Endothelial cell of umbilical vein (primary cell): ENCODE results near the gene CFD. TPM values are rescaled to one million over a fixed set of nuclear protein-coding genes. Genes with fewer than 3 reads are reported as not detected.
A peak's percentile ranks its signal among the peaks of the same experiment; 100 is the strongest.

Experiments
- BruUV-seq: library from RNA; stranded (reverse); fragments of 400-500 nt; replicated peaks from 2 replicates; lab custom pipeline; 2021; lab: Mats Ljungman, UMichigan
- CTCF ChIA-PET: fragments of 300-600, 350-600 bp; sonication (Branson Sonifier 250); formaldehyde crosslinking; loops from one replicate; lab custom pipeline; 2021; ENCODE audit warnings: antibody characterized with exemption, inconsistent platforms; lab: Charles Lee
- POLR2A ChIA-PET: fragments of 300-600, 350-600 bp; sonication (Branson Sonifier 250); formaldehyde crosslinking; loops from one replicate; lab custom pipeline; 2021; ENCODE audit warnings: antibody characterized with exemption, inconsistent platforms; lab: Charles Lee
- DNase-seq: peaks from one replicate; pipeline ENCODE4 v3.0.0-alpha.2; 2011; ENCODE audit warnings: low read depth, low spot score
- FAIRE-seq: peaks from 2 replicates; lab custom pipeline; 2011; peaks lifted over from hg19 to GRCh38; lab: Jason Lieb, UNC
- H2AFZ ChIP-seq: 2 replicates; pipeline ENCODE4 v1.6.0; 2012; ENCODE audit warnings: low read depth, low read length, control low read depth, inconsistent platforms
- H3K27ac ChIP-seq: 2 replicates; pipeline ENCODE4 v1.5.1; 2011; ENCODE audit warnings: low read depth, mild to moderate bottlenecking, control low read depth, low read length, moderate library complexity; ENCODE audit not compliant: insufficient read depth
- H3K27me3 ChIP-seq, 2 experiments: 2 replicates each; pipeline versions ENCODE4 v1.6.0 to v1.6.1; 2011; ENCODE audit warnings: low read length in 2 of 2, mixed read lengths in 1 of 2; ENCODE audit not compliant: control insufficient read depth in 2 of 2, insufficient read depth in 2 of 2
- H3K36me3 ChIP-seq, 2 experiments: 2 replicates in 1 of 2; 3 replicates in 1 of 2; pipeline ENCODE4 v1.5.1; 2011; ENCODE audit warnings: low read length in 2 of 2, mild to moderate bottlenecking in 1 of 2, moderate library complexity in 1 of 2; ENCODE audit not compliant: control insufficient read depth in 2 of 2, insufficient read depth in 2 of 2; ENCODE audit errors: extremely low read depth in 1 of 2
- H3K4me1 ChIP-seq: 3 replicates; pipeline ENCODE4 v1.5.1; 2011; ENCODE audit warnings: mild to moderate bottlenecking, low read length; ENCODE audit not compliant: control insufficient read depth, insufficient read depth; ENCODE audit errors: extremely low read depth
- H3K4me2 ChIP-seq: 2 replicates; pipeline ENCODE4 v1.6.1; 2011; ENCODE audit warnings: low read length, control low read depth, mixed read lengths; ENCODE audit not compliant: insufficient read depth
- H3K4me3 ChIP-seq, 3 experiments: fragments of 200-600 bp in 1 of 3; sonication (generic), shearing (Covaris generic) in 1 of 3; replicated peaks in 1 of 3; 2 replicates each; pipeline ENCODE4 v1.5.1; 2011 to 2016; ENCODE audit warnings: control low read depth in 3 of 3, low read length in 3 of 3, mild to moderate bottlenecking in 2 of 3, inconsistent platforms in 1 of 3, low read depth in 1 of 3, moderate library complexity in 1 of 3; ENCODE audit not compliant: insufficient read depth in 1 of 3
- H3K79me2 ChIP-seq: 2 replicates; pipeline ENCODE4 v1.6.0; 2012; ENCODE audit warnings: low read length, inconsistent platforms; ENCODE audit not compliant: control insufficient read depth, insufficient read depth
- H3K9ac ChIP-seq: replicated peaks from 2 replicates; pipeline ENCODE3; 2011; ENCODE audit warnings: low read length, control low read depth; ENCODE audit not compliant: insufficient read depth; ENCODE audit errors: extremely low read depth
- H3K9me1 ChIP-seq: replicated peaks from 3 replicates; pipeline ENCODE4 v1.6.0; 2011; ENCODE audit warnings: mild to moderate bottlenecking, low read length; ENCODE audit not compliant: control insufficient read depth, insufficient read depth; ENCODE audit errors: extremely low read depth
- H3K9me3 ChIP-seq: replicated peaks from 2 replicates; pipeline ENCODE4 v1.5.1; 2012; ENCODE audit warnings: low read length, inconsistent platforms; ENCODE audit not compliant: control insufficient read depth, insufficient read depth
- H4K20me1 ChIP-seq: replicated peaks from 2 replicates; pipeline ENCODE3; 2011; ENCODE audit warnings: mild to moderate bottlenecking, low read length; ENCODE audit not compliant: control insufficient read depth, insufficient read depth; ENCODE audit errors: extremely low read depth
- CTCF ChIP-seq, 2 donors: IDR thresholded peaks; 1 replicate in 1 of 2; 2 replicates in 1 of 2; pipeline ENCODE4 v1.5.1; 2011; ENCODE audit warnings: low read length in 2 of 2, mild to moderate bottlenecking in 2 of 2, moderate library complexity in 2 of 2, control low read depth in 1 of 2, inconsistent platforms in 1 of 2, low read depth in 1 of 2; ENCODE audit not compliant: insufficient read depth in 1 of 2; ENCODE audit errors: extremely low read depth in 1 of 2
- EZH2 ChIP-seq: IDR thresholded peaks from 2 replicates; pipeline ENCODE4 v1.6.1; 2012; ENCODE audit warnings: borderline replicate concordance, low read depth, mild to moderate bottlenecking, moderate library complexity, low read length, inconsistent platforms; ENCODE audit not compliant: severe bottlenecking
- FOS ChIP-seq: IDR thresholded peaks from 2 replicates; pipeline ENCODE4 v1.6.1; 2011; ENCODE audit warnings: mild to moderate bottlenecking, low read length, moderate library complexity, borderline replicate concordance; ENCODE audit not compliant: insufficient read depth
- GATA2 ChIP-seq: IDR thresholded peaks from 2 replicates; pipeline ENCODE4 v1.7.0; 2011; ENCODE audit warnings: low read depth, mild to moderate bottlenecking, moderate library complexity, mixed read lengths, low read length; ENCODE audit not compliant: insufficient read length, insufficient read depth
- JUN ChIP-seq: IDR thresholded peaks from 2 replicates; pipeline ENCODE4 v1.6.1; 2011; ENCODE audit warnings: borderline replicate concordance, low read depth; ENCODE audit not compliant: insufficient read length, insufficient read depth
- MAX ChIP-seq: IDR thresholded peaks from 2 replicates; pipeline ENCODE4 v1.6.1; 2011; ENCODE audit not compliant: insufficient read depth, insufficient read length
- MYC ChIP-seq: IDR thresholded peaks from one replicate; pipeline ENCODE4 v1.6.1; 2011; ENCODE audit warnings: mild to moderate bottlenecking, low read depth, low read length
- POLR2A ChIP-seq: IDR thresholded peaks from 2 replicates; pipeline ENCODE4 v1.6.1; 2012; ENCODE audit warnings: low read depth, mild to moderate bottlenecking, control low read depth, low read length
- POLR2AphosphoS5 ChIP-seq: IDR thresholded peaks from 2 replicates; pipeline ENCODE4 v1.6.1; 2012; ENCODE audit warnings: low read depth, mild to moderate bottlenecking, control low read depth, low read length, moderate library complexity; ENCODE audit not compliant: insufficient read depth
- dilution Hi-C: fragments of 300-500 bp; cut with MboI; formaldehyde crosslinking; loops from one replicate; pipeline ENCODE4 v1.15.0; 2019; ENCODE audit warnings: low sequenced_read_pairs; ENCODE audit not compliant: extremely low pct_ligation_motif_present
- intact Hi-C: fragments of 100-400 bp; cut with micrococcal nuclease; formaldehyde crosslinking; loops from one replicate; pipeline ENCODE4 v1.10.0; 2022
- polyA plus RNA-seq, 4 experiments: library from polyadenylated mRNA; depleted of rRNA in 3 of 4; stranded (reverse) in 3 of 4; unstranded in 1 of 4; fragments of >200 nt; gene quantifications; 2 replicates each; pipeline versions ENCODE4 v1.2.1 to v1.2.3, GENCODE V29; 2011 to 2012; ENCODE audit warnings: missing spikeins in 1 of 4
- total RNA-seq: library from RNA; stranded (reverse); gene quantifications from 2 replicates; pipeline ENCODE4 v1.2.3, GENCODE V29; 2021

CFD gene
- total and polyA plus RNA-seq, 2 donors (not counting 3 experiments of a cell fraction or from before 2014, with no cell fraction given): 0.25 to 0.40 TPM

- Histone ChIP-seq H3K9ac (no peak within 1 kb of the TSS), H3K9me3 (no peaks in the 10 kb centered on the region), H4K20me1 (no peaks in the 10 kb centered on the region), H3K27me3 (no peaks in the 10 kb centered on the region), H3K4me2 (no peak within 1 kb of the TSS), H3K4me3 (peak within 1 kb of the TSS in 1 of 3 experiments; percentile 21), H3K9me1 (no peaks in the 10 kb centered on the region), H3K79me2 (no peaks in the 10 kb centered on the region), H3K27ac (no peak within 1 kb of the TSS), H2AFZ (no peak within 1 kb of the TSS), H3K36me3 (no peaks in the 10 kb centered on the region), H3K4me1 (no peaks in the 10 kb centered on the region)
- TF ChIP-seq POLR2AphosphoS5 (no peak), EZH2 (peak; percentile 78)
- intact Hi-C loops: no loop called here
- FAIRE-seq (no peak), DNase-seq (no peak)
- dilution Hi-C loops: no loop called here
- POLR2A ChIA-PET: no interaction called here
- no TSS peak for BruUV-seq
- CTCF ChIA-PET: no interaction called here
Measured at GRCh38 chr19:821825-822503, 37.5 kb upstream of the CFD start, which contains the start of gene PLPPR3. Gene PLPPR3 (minus strand): TSS chr19:821955. CDS start chr19:821559, 396 bp downstream.

- H3K36me3 ChIP-seq: no peaks in the 10 kb centered on the region
- no peak overlapping the region for H3K4me3 ChIP-seq
- H4K20me1 ChIP-seq: no peaks in the 10 kb centered on the region
- intact Hi-C loops: no loop called here
- BruUV-seq: no TSS peak
- H3K4me1 ChIP-seq: no peaks in the 10 kb centered on the region
- no peak for DNase-seq
- H3K27ac ChIP-seq: no peak overlapping the region
- H3K27me3 ChIP-seq: no peaks in the 10 kb centered on the region
- TF ChIP-seq JUN (no peak), MYC (no peak), POLR2A (no peak), EZH2 (no peak), GATA2 (no peak), CTCF (IDR thresholded peaks at IDR 0.05; ENCODE audit: extremely low read depth in 1 of 2, insufficient read depth in 1 of 2, low read depth in 1 of 2, low read length in 2 of 2) (no peak), POLR2AphosphoS5 (no peak), FOS (no peak), MAX (no peak)
- no peak overlapping the region for H2AFZ ChIP-seq
- no peak overlapping the region for H3K4me2 ChIP-seq
- dilution Hi-C loops: no loop called here
- H3K9ac ChIP-seq: no peak overlapping the region
- no peaks in the 10 kb centered on the region for H3K9me3 ChIP-seq
- CTCF ChIA-PET: no interaction called here
- no peaks in the 10 kb centered on the region for H3K79me2 ChIP-seq
- H3K9me1 ChIP-seq: no peaks in the 10 kb centered on the region
- FAIRE-seq: no peak
- POLR2A ChIA-PET: no interaction called here
Measured at GRCh38 chr19:823565-824121, 35.8 kb upstream of the CFD start.
